Activated CD8-positive, alpha-beta memory T cell treated with anti-CD3 and anti-CD28 coated beads, Interleukin-2, amount 50 U/mL, for 48 hours (primary cell): ENCODE data around the gene PLEKHM3.
"Not testable (repeated sequence)": the region's sequence is repeated elsewhere in the genome, so short reads cannot be mapped to it uniquely, and the experiment has no call there.

ENCODE experiments used
- DNase-seq: peaks from one replicate; pipeline ENCODE4 v3.0.0-alpha.2; 2020

The PLEKHM3 gene

DNA sequence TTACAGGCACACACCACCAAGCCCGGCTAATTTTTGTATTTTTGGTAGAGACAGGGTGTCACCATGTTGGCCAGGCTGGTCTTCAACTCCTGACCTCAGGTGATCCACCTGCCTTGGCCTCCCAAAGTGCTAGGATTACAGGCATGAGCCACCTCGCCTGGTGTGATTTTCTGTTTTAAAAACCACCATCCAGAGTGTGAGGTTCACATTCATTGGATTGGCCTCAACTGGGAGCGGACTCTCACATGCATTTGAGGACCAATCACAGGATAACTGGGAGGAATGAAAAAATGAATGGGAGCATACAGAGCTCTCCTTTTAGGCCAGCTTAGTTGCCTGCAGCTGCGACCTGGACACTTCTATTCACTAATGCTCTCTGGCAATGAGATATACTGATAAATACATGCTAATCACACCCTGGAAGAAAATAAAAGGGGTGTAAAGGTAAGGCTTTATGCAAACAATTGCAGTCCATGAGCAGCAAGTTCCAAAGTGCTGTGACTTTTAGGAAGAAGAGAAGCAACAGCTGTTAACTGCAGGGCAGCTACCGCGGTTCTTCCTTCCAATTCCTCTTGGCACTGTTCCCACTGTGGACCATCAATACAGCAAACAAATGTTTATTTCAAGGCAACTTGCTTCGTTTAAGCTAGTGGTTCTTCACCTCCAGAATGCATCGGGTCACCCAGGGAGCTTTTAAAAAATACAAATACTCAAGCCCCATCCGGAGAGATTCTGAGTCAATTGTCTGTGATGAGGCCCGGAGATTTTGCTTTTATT lies 206.1 kb downstream of the PLEKHM3 start:
- DNase-seq = no peak

DNA sequence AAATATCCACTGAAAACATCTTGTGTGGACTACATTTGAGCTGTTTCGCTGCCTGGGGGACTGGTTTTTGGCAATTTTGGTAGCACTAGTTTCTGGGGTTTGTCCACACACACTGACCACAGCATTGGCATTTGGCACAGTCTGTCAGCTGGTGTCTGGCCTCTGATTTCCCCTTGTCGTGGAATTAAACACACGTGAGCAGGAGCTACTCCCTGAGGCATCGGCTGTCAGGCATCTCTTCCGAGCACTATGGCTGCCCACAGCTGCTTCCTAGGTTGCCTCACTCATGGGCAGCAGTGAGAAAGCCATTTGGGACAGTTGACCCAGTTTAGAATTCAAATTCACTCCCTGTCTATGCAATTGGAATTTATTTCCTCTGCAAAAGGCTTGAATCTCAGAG lies 208.8 kb downstream of the PLEKHM3 start:
- DNase-seq = no peak

GRCh38 chr2:207815254-207815653 lies 210.1 kb downstream of the PLEKHM3 start:
- DNase-seq = no peak

GRCh38 chr2:207813942-207814341 lies 211.4 kb downstream of the PLEKHM3 start:
- DNase-seq = no peak

- no peak for DNase-seq
These were observed 212.0 kb downstream of the PLEKHM3 start for GRCh38 chr2:207813221-207813916.

- DNase-seq = no peak
These were observed 212.6 kb downstream of the PLEKHM3 start for GRCh38 chr2:207812726-207813080.

- DNase-seq = no peak
These were observed 213.1 kb downstream of the PLEKHM3 start for GRCh38 chr2:207812058-207812725.

DNA sequence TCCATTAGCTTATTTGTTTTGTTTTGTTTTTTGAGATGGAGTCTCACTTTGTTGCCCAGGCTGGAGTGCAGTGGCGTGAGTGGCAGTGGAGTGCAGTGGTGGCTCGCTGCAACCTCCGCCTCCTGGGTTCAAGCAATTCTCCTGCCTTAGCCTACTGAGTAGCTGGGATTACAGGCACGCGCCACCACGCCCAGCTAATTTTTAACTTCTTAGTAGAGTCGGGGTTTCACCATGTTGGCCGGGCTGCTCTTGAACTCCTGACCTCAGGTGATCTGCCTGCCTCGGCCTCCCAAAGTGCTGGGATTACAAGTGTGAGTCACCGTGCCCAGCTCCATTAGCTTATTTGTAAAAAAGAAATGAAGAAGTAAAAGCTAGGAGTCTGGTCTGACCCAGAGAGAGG lies 213.7 kb downstream of the PLEKHM3 start:
- not testable (repeated sequence) for DNase-seq

- no peak for DNase-seq
These were observed 215.0 kb downstream of the PLEKHM3 start for GRCh38 chr2:207810200-207810788.

DNA sequence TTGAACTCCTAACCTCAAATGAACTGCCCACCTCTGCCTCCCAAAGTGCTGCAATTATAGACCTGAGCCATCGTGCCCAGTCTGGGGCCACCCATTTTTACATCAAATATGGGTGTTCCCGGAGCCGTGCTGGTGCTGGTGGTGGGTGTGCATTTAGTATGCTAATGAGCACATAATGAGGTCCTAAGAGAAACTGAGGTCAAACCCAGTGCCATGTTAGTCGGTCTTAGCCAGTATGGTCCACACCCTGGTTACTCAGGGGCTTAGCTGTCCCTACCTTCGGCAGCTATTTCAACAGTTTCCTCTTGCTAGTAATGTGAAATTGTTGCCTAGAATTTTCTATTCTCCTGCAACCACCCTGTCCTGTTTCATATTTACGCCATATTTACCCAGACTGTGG lies 217.2 kb downstream of the PLEKHM3 start:
- DNase-seq = no peak

- no peak for DNase-seq
These were observed 217.8 kb downstream of the PLEKHM3 start for GRCh38 chr2:207807516-207807915.

DNA sequence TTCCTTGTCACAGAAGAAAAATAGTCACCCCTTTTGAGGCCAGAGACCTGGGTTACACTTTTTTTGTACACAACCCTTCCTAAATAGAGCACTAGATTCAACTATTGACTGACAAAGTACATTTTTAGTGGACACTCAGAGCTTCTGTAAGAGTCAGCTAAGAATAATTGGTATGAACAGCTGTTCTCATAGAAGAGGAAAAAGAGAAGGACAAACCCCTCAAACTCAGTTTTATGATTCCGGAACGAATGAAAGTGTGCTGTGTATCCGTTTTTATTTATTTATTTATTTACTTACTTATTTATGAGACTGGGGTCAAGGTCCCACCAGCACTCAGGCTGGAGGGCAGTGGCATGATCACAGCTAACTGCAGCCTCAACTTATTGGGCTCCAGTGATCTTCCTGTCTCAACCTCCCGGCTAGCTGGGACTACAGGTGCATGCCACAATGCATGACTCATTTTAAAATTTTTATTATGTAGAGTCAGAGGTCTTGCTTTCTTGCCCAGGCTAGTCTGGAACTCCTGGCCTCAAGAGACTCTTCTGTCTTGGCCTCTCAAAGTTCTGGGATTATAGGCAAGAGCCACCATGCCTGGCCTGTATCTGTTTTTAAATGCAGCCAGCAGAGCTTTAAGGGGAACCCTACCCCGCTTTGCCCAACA lies 219.6 kb downstream of the PLEKHM3 start:
- DNase-seq = no peak

DNA sequence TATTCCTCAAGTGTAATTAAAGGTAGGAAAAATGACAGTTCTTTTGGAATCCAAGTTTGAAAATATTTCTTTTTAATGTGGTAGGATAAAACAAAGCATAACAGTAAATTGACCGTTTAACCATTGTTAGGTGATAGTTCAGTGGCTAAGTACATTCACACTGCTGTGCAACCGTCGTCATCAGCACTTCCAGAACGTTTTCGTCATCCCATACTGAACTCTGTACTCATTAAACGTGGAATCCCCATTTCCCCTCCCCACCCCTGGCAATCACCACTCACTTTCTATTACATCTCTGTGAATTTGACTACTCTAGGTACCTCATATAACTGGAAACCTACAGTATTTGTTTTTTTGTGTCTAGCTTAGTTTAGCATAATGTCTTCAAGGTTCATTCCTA lies 222.7 kb downstream of the PLEKHM3 start:
- DNase-seq = no peak

DNA sequence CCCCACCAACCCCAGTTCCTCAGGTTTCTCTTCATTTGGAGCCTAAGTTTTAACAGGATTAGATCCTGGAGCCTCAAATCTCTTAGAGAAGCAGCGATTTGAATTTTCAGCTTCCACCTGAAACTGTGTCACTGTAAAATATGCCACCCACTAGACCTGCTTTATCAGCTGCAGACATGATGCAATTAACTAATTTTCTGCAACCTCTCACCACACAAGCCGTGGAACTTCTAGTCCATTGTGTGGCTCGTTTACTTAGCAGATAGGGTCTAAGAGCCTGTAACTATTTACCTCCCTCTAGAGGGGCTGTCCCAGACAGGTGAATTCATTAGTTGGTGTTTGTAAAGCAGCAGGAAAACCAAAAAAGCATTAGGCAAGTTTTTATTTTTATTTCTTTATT lies 224.1 kb downstream of the PLEKHM3 start:
- DNase-seq = no peak

DNA sequence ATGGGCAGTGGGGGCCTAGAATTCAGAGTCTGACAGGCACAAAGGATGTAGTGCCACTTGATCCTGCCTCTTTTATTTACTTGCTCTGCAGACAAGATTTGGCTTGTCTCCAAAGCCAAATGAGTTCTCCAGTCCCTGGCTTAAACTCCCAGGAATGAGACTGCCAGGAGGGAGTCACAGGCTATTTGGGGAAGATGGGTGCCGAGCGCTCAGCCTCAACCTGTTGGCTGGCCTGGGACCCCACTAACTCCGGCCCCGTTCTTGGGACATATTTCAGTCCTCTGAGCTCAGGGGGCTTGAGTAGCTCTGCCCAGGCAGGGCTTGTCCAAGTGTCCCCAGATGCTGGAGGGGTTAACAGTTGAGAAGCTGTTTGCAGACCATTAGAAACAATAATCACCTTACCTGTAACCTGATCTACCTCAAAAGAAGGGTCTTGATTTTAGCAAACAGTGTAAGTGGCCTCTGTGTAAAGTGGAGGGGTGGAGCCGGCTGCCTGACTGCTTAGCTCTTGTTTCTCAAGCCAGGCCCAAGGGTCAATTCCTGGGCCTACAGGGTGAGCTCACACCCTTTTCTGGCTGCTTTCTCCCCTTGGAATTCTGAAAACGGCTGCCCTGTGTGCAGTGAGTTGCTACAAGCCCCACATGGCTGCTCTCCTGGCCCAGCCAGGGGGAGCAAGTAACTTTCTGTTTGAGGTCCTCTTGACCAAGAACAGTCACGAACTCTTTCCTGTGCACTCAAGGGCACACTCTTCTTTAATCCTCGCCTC lies 228.6 kb downstream of the PLEKHM3 start:
- DNase-seq = no peak

- DNase-seq = no peak
These were observed 233.0 kb downstream of the PLEKHM3 start for GRCh38 chr2:207792244-207792785.

GRCh38 chr2:207791579-207792243 lies 233.6 kb downstream of the PLEKHM3 start:
- DNase-seq = no peak

DNA sequence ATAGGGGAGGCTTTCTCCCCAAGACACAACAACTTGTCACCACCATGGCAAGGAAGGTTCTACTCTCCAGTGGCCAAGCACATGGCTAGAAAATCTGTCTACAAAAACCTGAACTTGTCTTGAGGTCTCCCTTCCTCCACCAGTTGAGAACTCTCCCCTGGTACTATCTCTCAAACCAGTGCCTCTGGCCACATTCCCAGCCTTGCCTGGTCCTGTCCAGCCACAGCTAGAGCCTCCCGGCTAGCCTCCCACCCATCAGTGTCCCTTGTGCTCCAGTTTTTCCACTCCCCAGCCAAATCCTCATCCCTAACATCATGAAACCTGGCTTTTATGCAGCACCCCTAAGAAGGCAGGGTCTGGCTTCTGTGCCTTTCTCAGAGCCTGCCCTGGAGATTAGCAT lies 234.4 kb downstream of the PLEKHM3 start:
- DNase-seq = no peak

DNA sequence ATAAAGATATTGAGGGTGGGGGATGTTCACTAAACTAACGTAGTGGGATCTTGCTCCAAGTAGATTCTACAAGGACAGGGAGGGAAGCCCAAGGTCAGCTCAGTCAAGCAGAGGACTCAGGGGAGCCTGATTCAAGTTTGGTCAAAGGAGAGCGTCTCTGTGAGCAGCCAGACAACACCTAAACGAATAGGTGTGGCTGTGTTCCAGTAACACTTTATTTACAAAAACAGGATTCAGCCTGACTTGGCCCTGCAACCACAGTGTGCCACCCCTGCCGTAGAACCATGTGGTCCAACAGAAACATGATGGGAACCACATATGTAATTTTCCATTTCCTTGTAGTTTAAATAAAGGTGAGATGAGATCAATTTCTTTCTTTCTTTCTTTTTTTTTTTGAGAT lies 237.5 kb downstream of the PLEKHM3 start:
- DNase-seq = no peak

- DNase-seq = no peak
These were observed 238.3 kb downstream of the PLEKHM3 start for GRCh38 chr2:207787017-207787416.

GRCh38 chr2:207784898-207785297 lies 240.4 kb downstream of the PLEKHM3 start:
- no peak for DNase-seq
